SK-N-SH (cell line): ENCODE results near the gene PLCG2. TPM values are rescaled to one million over a fixed set of nuclear protein-coding genes. Genes with fewer than 3 reads are reported as not detected.

Experiments used
- CTCF ChIA-PET: fragments of 300-600, 350-600 bp; formaldehyde crosslinking; extraction: SDS; loops from one replicate; lab custom pipeline; 2021; lab: Yijun Ruan, JAX
- POLR2A ChIA-PET: fragments of 350-600 bp; sonication (Branson Sonifier 250); formaldehyde crosslinking; extraction: SDS; loops from one replicate; lab custom pipeline; 2020; ENCODE audit warnings: antibody characterized with exemption, inconsistent platforms; lab: Yijun Ruan, JAX
- DNase-seq: peaks from one replicate; pipeline ENCODE4 v3.0.0; 2012
- H2AFZ ChIP-seq: fragments of 200-600 bp; sonication (generic); 2 replicates; pipeline ENCODE4 v1.8.1; 2016; ENCODE audit warnings: antibody characterized with exemption, mild to moderate bottlenecking, low read depth
- H3F3A ChIP-seq: fragments of 200-600 bp; sonication (generic); replicated peaks from 2 replicates; pipeline ENCODE3; 2016; ENCODE audit warnings: antibody characterized with exemption, mild to moderate bottlenecking; ENCODE audit not compliant: insufficient read depth
- H3K27ac ChIP-seq, 2 experiments: fragments of 200-500 bp in 1 of 2; fragments of 200-600 bp in 1 of 2; sonication (Bioruptor generic) in 1 of 2; sonication (generic), shearing (Covaris generic) in 1 of 2; 2 replicates each; pipeline versions ENCODE4 v1.5.1 to v1.6.1; 2014 to 2016; ENCODE audit warnings: low read depth in 2 of 2, inconsistent platforms in 1 of 2, low read length in 1 of 2, mild to moderate bottlenecking in 1 of 2, mixed read lengths in 1 of 2
- H3K27me3 ChIP-seq: fragments of 200-600 bp; sonication (generic), shearing (Covaris generic); 2 replicates; pipeline ENCODE4 v1.6.1; 2016; ENCODE audit warnings: mixed run types; ENCODE audit not compliant: insufficient read depth
- H3K36me3 ChIP-seq, 2 experiments: fragments of 200-500 bp in 1 of 2; fragments of 200-600 bp in 1 of 2; sonication (Bioruptor generic) in 1 of 2; sonication (generic) in 1 of 2; replicated peaks in 1 of 2; 2 replicates each; pipeline versions ENCODE3 to v1.5.1; 2014 to 2016; ENCODE audit warnings: low read length in 1 of 2, mild to moderate bottlenecking in 1 of 2; ENCODE audit not compliant: insufficient read depth in 2 of 2, control insufficient read depth in 1 of 2
- H3K4me1 ChIP-seq, 2 experiments: fragments of 200-500 bp in 1 of 2; fragments of 200-600 bp in 1 of 2; sonication (Bioruptor generic) in 1 of 2; sonication (generic), shearing (Covaris generic) in 1 of 2; 2 replicates each; pipeline versions ENCODE4 v1.5.1 to v1.6.1; 2014 to 2016; ENCODE audit warnings: low read depth in 1 of 2, low read length in 1 of 2, mixed run types in 1 of 2; ENCODE audit not compliant: insufficient read depth in 2 of 2, control insufficient read depth in 1 of 2
- H3K4me2 ChIP-seq: fragments of 200-600 bp; sonication (generic), shearing (Covaris generic); 2 replicates; pipeline ENCODE4 v1.6.1; 2017; ENCODE audit warnings: mixed run types
- H3K4me3 ChIP-seq, 2 experiments: fragments of 200-500 bp in 1 of 2; fragments of 200-600 bp in 1 of 2; sonication (Bioruptor generic) in 1 of 2; sonication (generic), shearing (Covaris generic) in 1 of 2; 2 replicates each; pipeline versions ENCODE4 v1.5.1 to v1.8.1; 2014 to 2016; ENCODE audit warnings: low read depth in 2 of 2, inconsistent platforms in 1 of 2, low read length in 1 of 2, mild to moderate bottlenecking in 1 of 2, mixed read lengths in 1 of 2, moderate library complexity in 1 of 2
- H3K79me2 ChIP-seq: fragments of 200-600 bp; sonication (generic); 2 replicates; pipeline ENCODE4 v1.8.1; 2017; ENCODE audit warnings: mild to moderate bottlenecking; ENCODE audit not compliant: insufficient read depth
- H3K9ac ChIP-seq: fragments of 200-600 bp; sonication (generic); 2 replicates; pipeline ENCODE4 v1.6.1; 2017; ENCODE audit warnings: mixed run types
- H3K9me2 ChIP-seq: fragments of 200-600 bp; sonication (generic); 2 replicates; pipeline ENCODE4 v1.6.1; 2017; ENCODE audit warnings: mixed run types
- H3K9me3 ChIP-seq: fragments of 200-600 bp; sonication (generic); 2 replicates; pipeline ENCODE4 v1.6.1; 2017; ENCODE audit warnings: mixed run types, mild to moderate bottlenecking, moderate library complexity
- H4K20me1 ChIP-seq: fragments of 200-600 bp; sonication (generic); 2 replicates; pipeline ENCODE4 v1.6.1; 2017; ENCODE audit warnings: mild to moderate bottlenecking, mixed run types; ENCODE audit not compliant: insufficient read depth
- CHD2 ChIP-seq: fragments of 150-350 bp; IDR thresholded peaks from 2 replicates; pipeline ENCODE4 v1.6.1; 2018; ENCODE audit warnings: low read length; ENCODE audit not compliant: partially characterized antibody
- ELF1 ChIP-seq: IDR thresholded peaks from 2 replicates; pipeline ENCODE4 v1.4.0; 2012
- FOXJ3 ChIP-seq: sonication (generic); formaldehyde crosslinking; IDR thresholded peaks from 2 replicates; pipeline ENCODE4 v1.5.1; 2020; ENCODE audit warnings: mild to moderate bottlenecking, missing genetic modification reagents
- GATA2 ChIP-seq: sonication (generic); formaldehyde crosslinking; IDR thresholded peaks from 2 replicates; pipeline ENCODE4 v1.5.0; 2020; ENCODE audit warnings: mild to moderate bottlenecking, missing genetic modification reagents
- MAX ChIP-seq: IDR thresholded peaks from 2 replicates; pipeline ENCODE4 v1.4.0; 2012; ENCODE audit warnings: low read depth
- MEF2A ChIP-seq: IDR thresholded peaks from 2 replicates; pipeline ENCODE4 v1.4.0; 2012; ENCODE audit warnings: low read depth, borderline replicate concordance
- NFIC ChIP-seq: IDR thresholded peaks from 2 replicates; pipeline ENCODE4 v1.4.0; 2012; ENCODE audit warnings: borderline replicate concordance
- NRF1 ChIP-seq: IDR thresholded peaks from 2 replicates; pipeline ENCODE4 v1.6.1; 2012; ENCODE audit warnings: low read depth, mild to moderate bottlenecking, low read length
- POLR2AphosphoS5 ChIP-seq: IDR thresholded peaks from 2 replicates; pipeline ENCODE4 v1.6.1; 2012; ENCODE audit warnings: low read depth, low read length
- RAD21 ChIP-seq: IDR thresholded peaks from 2 replicates; pipeline ENCODE4 v1.6.1; 2012; ENCODE audit warnings: mild to moderate bottlenecking, low read length
- REST ChIP-seq: IDR thresholded peaks from 2 replicates; pipeline ENCODE4 v1.6.1; 2012; ENCODE audit warnings: mild to moderate bottlenecking, low read depth, low read length, moderate library complexity
- RFX5 ChIP-seq: IDR thresholded peaks from 2 replicates; pipeline ENCODE4 v1.6.1; 2012; ENCODE audit warnings: mild to moderate bottlenecking, improper control_type of control experiment, low read length
- RXRA ChIP-seq: IDR thresholded peaks from 2 replicates; pipeline ENCODE4 v1.4.0; 2012; ENCODE audit warnings: low read depth, mild to moderate bottlenecking, borderline replicate concordance
- SIN3A ChIP-seq: IDR thresholded peaks from 2 replicates; pipeline ENCODE4 v1.6.1; 2012; ENCODE audit warnings: low read depth, mild to moderate bottlenecking, low read length, moderate library complexity, borderline replicate concordance
- SMC3 ChIP-seq: IDR thresholded peaks from 2 replicates; pipeline ENCODE4 v1.6.1; 2012; ENCODE audit warnings: low read depth, low read length, improper control_type of control experiment
- TCF12 ChIP-seq: IDR thresholded peaks from 2 replicates; pipeline ENCODE4 v1.4.0; 2012
- USF1 ChIP-seq: IDR thresholded peaks from 2 replicates; pipeline ENCODE4 v1.4.0; 2012; ENCODE audit warnings: low read depth, borderline replicate concordance
- ZBTB33 ChIP-seq: IDR thresholded peaks from 2 replicates; pipeline ENCODE4 v1.4.0; 2012; ENCODE audit warnings: low read depth, borderline replicate concordance
- WGBS: methylation state at CpG from one replicate; pipeline ENCODE4 v1.1.6; 2017; ENCODE audit warnings: low lambda C conversion rate; 5-methylcytosine and 5-hydroxymethylcytosine counted together
- polyA plus RNA-seq, 3 experiments: library from polyadenylated mRNA; depleted of rRNA; stranded (reverse); fragments of >200 nt; gene quantifications; 2 replicates each; pipeline ENCODE4 v1.2.3, GENCODE V29; 2012
- TF ChIP-seq, protein P1 (sequence below): fragments of 150-350 bp; IDR thresholded peaks from 2 replicates; pipeline ENCODE4 v1.6.1; 2017; ENCODE audit warnings: antibody characterized with exemption, low read length, low read depth, borderline replicate concordance
- TF ChIP-seq, protein P2 (sequence below): IDR thresholded peaks from 2 replicates; pipeline ENCODE4; 2012

PLCG2 gene
- polyA plus RNA-seq, 1 of the 3 experiments (the other 2 are of a cell fraction): 0.23 TPM

GRCh38 chr16:81861915-81862314 is 82.8 kb downstream of the PLCG2 start:
- Histone ChIP-seq H3K27ac (no peak overlapping the region), H3K9me3 (no peaks in the 10 kb centered on the region), H3K9me2 (no peaks in the 10 kb centered on the region), H3K4me1 (no peaks in the 10 kb centered on the region), H3K36me3 (no peaks in the 10 kb centered on the region), H3K4me3 (no peak overlapping the region), H3K9ac (no peak overlapping the region), H3K27me3 (peaks cover 14% of the 10 kb centered on the region; the same call in 1 of the 2 replicates), H4K20me1 (no peaks in the 10 kb centered on the region), H3F3A (no peaks in the 10 kb centered on the region), H2AFZ (no peak overlapping the region), H3K79me2 (no peaks in the 10 kb centered on the region), H3K4me2 (no peak overlapping the region)
- TF ChIP-seq SIN3A (no peak), TCF12 (no peak), CHD2 (no peak), ZBTB33 (no peak), GATA2 (CRISPR knock-in tag) (no peak), SMC3 (no peak), NFIC (no peak), MEF2A (no peak), FOXJ3 (no peak), MAX (no peak), NRF1 (no peak), RFX5 (no peak), REST (no peak), RXRA (no peak), POLR2AphosphoS5 (no peak), USF1 (no peak), RAD21 (no peak), ELF1 (no peak)
- TF ChIP-seq, protein P1, sequence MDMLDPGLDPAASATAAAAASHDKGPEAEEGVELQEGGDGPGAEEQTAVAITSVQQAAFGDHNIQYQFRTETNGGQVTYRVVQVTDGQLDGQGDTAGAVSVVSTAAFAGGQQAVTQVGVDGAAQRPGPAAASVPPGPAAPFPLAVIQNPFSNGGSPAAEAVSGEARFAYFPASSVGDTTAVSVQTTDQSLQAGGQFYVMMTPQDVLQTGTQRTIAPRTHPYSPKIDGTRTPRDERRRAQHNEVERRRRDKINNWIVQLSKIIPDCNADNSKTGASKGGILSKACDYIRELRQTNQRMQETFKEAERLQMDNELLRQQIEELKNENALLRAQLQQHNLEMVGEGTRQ: no peak
- TF ChIP-seq, protein P2, sequence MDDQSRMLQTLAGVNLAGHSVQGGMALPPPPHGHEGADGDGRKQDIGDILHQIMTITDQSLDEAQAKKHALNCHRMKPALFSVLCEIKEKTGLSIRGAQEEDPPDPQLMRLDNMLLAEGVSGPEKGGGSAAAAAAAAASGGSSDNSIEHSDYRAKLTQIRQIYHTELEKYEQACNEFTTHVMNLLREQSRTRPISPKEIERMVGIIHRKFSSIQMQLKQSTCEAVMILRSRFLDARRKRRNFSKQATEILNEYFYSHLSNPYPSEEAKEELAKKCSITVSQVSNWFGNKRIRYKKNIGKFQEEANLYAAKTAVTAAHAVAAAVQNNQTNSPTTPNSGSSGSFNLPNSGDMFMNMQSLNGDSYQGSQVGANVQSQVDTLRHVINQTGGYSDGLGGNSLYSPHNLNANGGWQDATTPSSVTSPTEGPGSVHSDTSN: no peak
- 29% methylated on average over 7 of the region's 7 CpGs for WGBS
- ChIA-PET POLR2A (no interaction called here), CTCF (no interaction called here)
- no peak for DNase-seq
